Activated CD4-positive, alpha-beta memory T cell treated with anti-CD3 and anti-CD28 coated beads, Interleukin-2, amount 10 ng/mL, durations not matched to agents 7 days and 5 days (primary cell): ENCODE results near the gene ZBTB6. TPM values are rescaled to one million over a fixed set of nuclear protein-coding genes. Genes with fewer than 3 reads are reported as not detected.
A peak's percentile ranks its signal among the peaks of the same experiment; 100 is the strongest.

Experiments used
- CTCF ChIA-PET: fragments of 350-600 bp; sonication (Branson Sonifier 250); formaldehyde crosslinking; loops from one replicate; lab custom pipeline; 2021; ENCODE audit warnings: antibody characterized with exemption, inconsistent platforms; lab: Charles Lee
- POLR2A ChIA-PET: fragments of 350-600 bp; sonication (Branson Sonifier 250); formaldehyde crosslinking; loops from one replicate; lab custom pipeline; 2021; ENCODE audit warnings: antibody characterized with exemption; lab: Charles Lee
- DNase-seq: peaks from one replicate; pipeline ENCODE4 v3.0.0-alpha.2; 2020
- H3K27ac Mint-ChIP-seq: one replicate; pipeline ENCODE4 v1.8.0; 2021; ENCODE audit warnings: mild to moderate bottlenecking, mixed read lengths
- H3K27me3 Mint-ChIP-seq: one replicate; pipeline ENCODE4 v1.8.0; 2021; ENCODE audit warnings: mixed read lengths
- H3K36me3 Mint-ChIP-seq: one replicate; pipeline ENCODE4 v1.8.0; 2021; ENCODE audit warnings: low read depth, mixed read lengths
- H3K4me1 Mint-ChIP-seq: one replicate; pipeline ENCODE4 v1.8.0; 2021; ENCODE audit warnings: mixed read lengths
- H3K4me3 Mint-ChIP-seq: one replicate; pipeline ENCODE4 v1.8.0; 2021; ENCODE audit warnings: mild to moderate bottlenecking, mixed read lengths
- H3K9me3 Mint-ChIP-seq: one replicate; pipeline ENCODE4 v1.8.0; 2021; ENCODE audit warnings: mixed read lengths
- total RNA-seq, 2 experiments: library from RNA; stranded (reverse); gene quantifications; one replicate each; pipeline ENCODE4 v1.2.3, GENCODE V29; 2021

Gene ZBTB6
- 10 to 100 TPM; 12.1 to 12.7 TPM for total RNA-seq

- ChIA-PET CTCF (interaction anchor here (0.7 to 2.7 kb wide), 9 partner anchors 9 to 78 kb away, joined by 3 to 19 read pairs (median 6); partner anchors contain the start of gene ZBTB26), POLR2A (interaction anchor here (0.7 to 4.9 kb wide), 21 partner anchors 10 to 821 kb away, joined by 3 to 107 read pairs (median 5); partner anchors contain the start of genes PDCL, RABGAP1, RC3H2 and ZBTB26)
- Mint-ChIP-seq H3K27me3 (no peaks in the 10 kb centered on the region), H3K9me3 (no peaks in the 10 kb centered on the region), H3K4me1 (peaks cover 33% of the 10 kb centered on the region), H3K4me3 (peak within 1 kb of the TSS; percentile 96), H3K27ac (peak within 1 kb of the TSS; percentile 99), H3K36me3 (peaks cover 44% of the 10 kb centered on the region)
- DNase-seq: peak; percentile 76
Measured at GRCh38 chr9:122912964-122913673, at the start of gene ZBTB6. Gene ZBTB6, minus strand, starts transcription at chr9:122913323. Its CDS starts 1,251 bp downstream, at chr9:122912072.

- H3K4me1 Mint-ChIP-seq: no peaks in the 10 kb centered on the region
- CTCF ChIA-PET: no interaction called here
- no peak for DNase-seq
- POLR2A ChIA-PET: no interaction called here
- peaks cover 13% of the 10 kb centered on the region for H3K36me3 Mint-ChIP-seq
- H3K27ac Mint-ChIP-seq: no peak overlapping the region
- H3K27me3 Mint-ChIP-seq: no peaks in the 10 kb centered on the region
- peaks cover 3% of the 10 kb centered on the region for H3K9me3 Mint-ChIP-seq
- no peak overlapping the region for H3K4me3 Mint-ChIP-seq
Measured at GRCh38 chr9:122961139-122961538, 48.0 kb upstream of the ZBTB6 start.

- no peaks in the 10 kb centered on the region for H3K27me3 Mint-ChIP-seq
- H3K4me1 Mint-ChIP-seq: no peaks in the 10 kb centered on the region
- H3K36me3 Mint-ChIP-seq: peaks cover 13% of the 10 kb centered on the region
- CTCF ChIA-PET: no interaction called here
- no peak for DNase-seq
- POLR2A ChIA-PET: interaction anchor here (0.9 kb wide), 1 partner anchor 15 kb away, joined by 3 read pairs; the partner anchor contains the start of gene RABGAP1
- peaks cover 3% of the 10 kb centered on the region for H3K9me3 Mint-ChIP-seq
- H3K4me3 Mint-ChIP-seq: no peak overlapping the region
- H3K27ac Mint-ChIP-seq: no peak overlapping the region
Measured at GRCh38 chr9:122955961-122956360, 42.8 kb upstream of the ZBTB6 start.

GRCh38 chr9:122954253-122954691 lies 41.1 kb upstream of the ZBTB6 start:
- Mint-ChIP-seq H3K4me3 (no peak overlapping the region), H3K36me3 (peaks cover 3% of the 10 kb centered on the region), H3K27me3 (no peaks in the 10 kb centered on the region), H3K4me1 (peaks cover 5% of the 10 kb centered on the region), H3K9me3 (no peaks in the 10 kb centered on the region), H3K27ac (no peak overlapping the region)
- CTCF ChIA-PET: no interaction called here
- POLR2A ChIA-PET: interaction anchor here (1.2 kb wide), 1 partner anchor 13 kb away, joined by 4 read pairs; the partner anchor contains the start of gene RABGAP1
- no peak for DNase-seq

- no peak for DNase-seq
- no peak overlapping the region for H3K4me3 Mint-ChIP-seq
- H3K36me3 Mint-ChIP-seq: peaks cover 7% of the 10 kb centered on the region
- H3K27me3 Mint-ChIP-seq: no peaks in the 10 kb centered on the region
- CTCF ChIA-PET: no interaction called here
- POLR2A ChIA-PET: no interaction called here
- no peak overlapping the region for H3K27ac Mint-ChIP-seq
- H3K4me1 Mint-ChIP-seq: peaks cover 25% of the 10 kb centered on the region
- H3K9me3 Mint-ChIP-seq: no peaks in the 10 kb centered on the region
Measured at GRCh38 chr9:122951056-122951455, 37.9 kb upstream of the ZBTB6 start.

- Mint-ChIP-seq H3K9me3 (no peaks in the 10 kb centered on the region), H3K4me3 (no peak overlapping the region), H3K27me3 (no peaks in the 10 kb centered on the region), H3K36me3 (peaks cover 13% of the 10 kb centered on the region), H3K27ac (no peak overlapping the region), H3K4me1 (peaks cover 33% of the 10 kb centered on the region)
- no peak for DNase-seq
- CTCF ChIA-PET: interaction anchor here (0.7 kb wide), 1 partner anchor 42 kb away, joined by 3 read pairs; no protein-coding TSS in a partner anchor
- POLR2A ChIA-PET: no interaction called here
Measured at GRCh38 chr9:122950263-122950662, 37.1 kb upstream of the ZBTB6 start.

- no peak for DNase-seq
Measured at GRCh38 chr9:122949696-122950095, 36.6 kb upstream of the ZBTB6 start.

GRCh38 chr9:122948313-122948712 lies 35.2 kb upstream of the ZBTB6 start:
- ChIA-PET POLR2A (interaction anchor here (1.0 to 1.7 kb wide), 3 partner anchors 16 to 35 kb away, joined by 3 to 6 read pairs (median 5); partner anchors contain the start of genes ZBTB26 and ZBTB6), CTCF (interaction anchor here (1.3 kb wide), 1 partner anchor 43 kb away, joined by 9 read pairs; no protein-coding TSS in a partner anchor)
- no peaks in the 10 kb centered on the region for H3K27me3 Mint-ChIP-seq
- peaks cover 15% of the 10 kb centered on the region for H3K36me3 Mint-ChIP-seq
- H3K4me3 Mint-ChIP-seq: no peak overlapping the region
- H3K9me3 Mint-ChIP-seq: no peaks in the 10 kb centered on the region
- H3K27ac Mint-ChIP-seq: peak overlapping the region; percentile 55
- DNase-seq: no peak
- H3K4me1 Mint-ChIP-seq: peaks cover 43% of the 10 kb centered on the region

More at GRCh38 chr9:122949696-122950095, 36.6 kb upstream of the ZBTB6 start:
- H3K36me3 Mint-ChIP-seq: peaks cover 15% of the 10 kb centered on the region
- H3K9me3 Mint-ChIP-seq: no peaks in the 10 kb centered on the region
- CTCF ChIA-PET: interaction anchor here (0.7 kb wide), 1 partner anchor 42 kb away, joined by 3 read pairs; no protein-coding TSS in a partner anchor
- POLR2A ChIA-PET: interaction anchor here (1.7 kb wide), 1 partner anchor 37 kb away, joined by 5 read pairs; the partner anchor contains the start of gene ZBTB6
- no peak overlapping the region for H3K27ac Mint-ChIP-seq
- H3K4me3 Mint-ChIP-seq: no peak overlapping the region
- no peaks in the 10 kb centered on the region for H3K27me3 Mint-ChIP-seq
- peaks cover 39% of the 10 kb centered on the region for H3K4me1 Mint-ChIP-seq

- DNase-seq: no peak
- Mint-ChIP-seq H3K27me3 (no peaks in the 10 kb centered on the region), H3K27ac (no peak overlapping the region), H3K9me3 (no peaks in the 10 kb centered on the region), H3K36me3 (peaks cover 15% of the 10 kb centered on the region), H3K4me3 (no peak overlapping the region), H3K4me1 (peaks cover 57% of the 10 kb centered on the region)
- ChIA-PET POLR2A (interaction anchor here (1.1 to 1.4 kb wide), 2 partner anchors 15 to 41 kb away, joined by 3 to 4 read pairs; partner anchors contain the start of genes RC3H2 and ZBTB26), CTCF (interaction anchor here (1.5 kb wide), 1 partner anchor 43 kb away, joined by 3 read pairs; no protein-coding TSS in a partner anchor)
Measured at GRCh38 chr9:122946461-122947005, 33.4 kb upstream of the ZBTB6 start.

- POLR2A ChIA-PET: no interaction called here
- H3K27ac Mint-ChIP-seq: no peak overlapping the region
- peaks cover 63% of the 10 kb centered on the region for H3K4me1 Mint-ChIP-seq
- DNase-seq: no peak
- no peaks in the 10 kb centered on the region for H3K9me3 Mint-ChIP-seq
- no peaks in the 10 kb centered on the region for H3K27me3 Mint-ChIP-seq
- CTCF ChIA-PET: interaction anchor here (0.7 to 1.6 kb wide), 2 partner anchors 14 to 88 kb away, joined by 3 to 5 read pairs; partner anchors contain the start of gene ZBTB26
- no peak overlapping the region for H3K4me3 Mint-ChIP-seq
- H3K36me3 Mint-ChIP-seq: peaks cover 18% of the 10 kb centered on the region
Measured at GRCh38 chr9:122944960-122945888, 32.1 kb upstream of the ZBTB6 start.

- Mint-ChIP-seq H3K36me3 (peaks cover 19% of the 10 kb centered on the region), H3K4me3 (peak overlapping the region; percentile 92), H3K27ac (peak overlapping the region; percentile 78), H3K4me1 (peaks cover 44% of the 10 kb centered on the region), H3K27me3 (no peaks in the 10 kb centered on the region), H3K9me3 (no peaks in the 10 kb centered on the region)
- ChIA-PET POLR2A (interaction anchor here (0.8 to 4.1 kb wide), 10 partner anchors 11 to 113 kb away, joined by 3 to 59 read pairs (median 7); partner anchors contain the start of genes PDCL, RC3H2, ZBTB26 and ZBTB6), CTCF (interaction anchor here (0.6 to 2.1 kb wide), 5 partner anchors 10 to 1301 kb away, joined by 3 to 9 read pairs (median 6); partner anchors contain the start of gene ZBTB26)
- DNase-seq: peak; percentile 19
Measured at GRCh38 chr9:122941582-122942234, 28.6 kb upstream of the ZBTB6 start.
